Gastroesophageal sphincter (tissue), 3 donors: ENCODE data around the gene DDIAS.

ENCODE experiments used
- CTCF ChIP-seq, 4 experiments: fragments of 200-600 bp in 2 of 4; fragments of 450-650 bp in 2 of 4; sonication (generic) in 1 of 4; IDR thresholded peaks; one replicate each; pipeline ENCODE4 v1.5.1; 2017 to 2019; ENCODE audit warnings: antibody characterized with exemption in 4 of 4, mild to moderate bottlenecking in 2 of 4, moderate library complexity in 2 of 4
- POLR2A ChIP-seq, 2 donors: fragments of 450-650 bp; IDR thresholded peaks; one replicate each; pipeline ENCODE4 v1.6.1; 2017; ENCODE audit warnings: antibody characterized with exemption in 2 of 2, mild to moderate bottlenecking in 2 of 2, moderate library complexity in 1 of 2
- POLR2AphosphoS5 ChIP-seq: sonication (generic); formaldehyde crosslinking; IDR thresholded peaks from one replicate; pipeline ENCODE4 v1.6.1; 2017; ENCODE audit warnings: antibody characterized with exemption

GRCh38 chr11:82936261-82936660 lies 34.7 kb downstream of the DDIAS start:
- TF ChIP-seq CTCF (IDR thresholded peaks at IDR 0.05) (no peak), POLR2AphosphoS5 (no peak), POLR2A (IDR thresholded peaks at IDR 0.05) (no peak)
